ENCODE data around the gene NFIB. TPM values are rescaled to one million over a fixed set of nuclear protein-coding genes. Genes with fewer than 3 reads are reported as not detected.

The NFIB gene
- total RNA-seq, 1 experiment from 2014 or later: 18.6 TPM

DNA sequence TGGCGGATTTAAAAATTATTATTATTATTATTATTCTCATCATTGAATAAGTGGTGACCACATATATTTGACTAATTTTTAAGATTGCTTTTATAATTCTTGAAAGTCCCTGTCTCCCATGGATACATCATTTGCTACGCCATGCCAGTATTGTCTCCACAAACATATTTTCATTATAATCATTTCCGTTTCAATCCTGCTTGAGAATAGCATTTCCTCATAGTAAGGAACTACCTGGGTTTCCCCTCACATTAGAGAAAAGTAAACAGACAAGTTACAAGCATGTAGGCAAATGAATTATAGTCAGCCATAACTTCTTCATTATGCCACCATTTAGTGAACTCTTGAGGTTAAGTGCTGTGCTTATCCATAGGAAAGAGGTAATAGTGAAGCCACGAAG, 276.6 kb downstream of the NFIB start:
- Histone ChIP-seq H3K4me1 (ENCODE audit: insufficient read depth, low read length) (no peaks in the 10 kb centered on the region), H3K27ac (ENCODE audit: low read length) (no peak overlapping the region), H4K20me1 (ENCODE audit: low read length) (no peaks in the 10 kb centered on the region), H3K4me3 (ENCODE audit: low read length) (no peak overlapping the region), H3K36me3 (ENCODE audit: low read depth, low read length) (no peaks in the 10 kb centered on the region), H3K27me3 (ENCODE audit: low read length) (no peaks in the 10 kb centered on the region), H3K9ac (ENCODE audit: low read length) (no peak overlapping the region), H3K79me2 (ENCODE audit: low read length) (no peaks in the 10 kb centered on the region), H3K4me2 (ENCODE audit: low read length) (no peak overlapping the region), H3K9me3 (ENCODE audit: low read length) (no peaks in the 10 kb centered on the region), H3K9me2 (replicated peaks; ENCODE audit: low read length) (no peaks in the 10 kb centered on the region), H3F3A (ENCODE audit: low read length, unreplicated experiment) (no peaks in the 10 kb centered on the region), H2AFZ (ENCODE audit: low read length) (no peak overlapping the region)
- intact Hi-C loops (cut with micrococcal nuclease): loop anchor here (10.0 kb wide), 1 partner anchor 277 kb away; the partner anchor contains the start of gene NFIB
- ChIA-PET CTCF (interaction anchor here (0.7 kb wide), 1 partner anchor 12 kb away, joined by 3 read pairs; no protein-coding TSS in a partner anchor), POLR2A (ENCODE audit: unreplicated experiment) (no interaction called here)
- DNase-seq: no peak
- TF ChIP-seq EZH2 (IDR thresholded peaks at IDR 0.05; ENCODE audit: low read length, unreplicated experiment) (no peak), EZH2phosphoT487 (IDR thresholded peaks at IDR 0.05; ENCODE audit: borderline replicate concordance, low read length) (no peak)
- TF ChIP-seq, protein P1, sequence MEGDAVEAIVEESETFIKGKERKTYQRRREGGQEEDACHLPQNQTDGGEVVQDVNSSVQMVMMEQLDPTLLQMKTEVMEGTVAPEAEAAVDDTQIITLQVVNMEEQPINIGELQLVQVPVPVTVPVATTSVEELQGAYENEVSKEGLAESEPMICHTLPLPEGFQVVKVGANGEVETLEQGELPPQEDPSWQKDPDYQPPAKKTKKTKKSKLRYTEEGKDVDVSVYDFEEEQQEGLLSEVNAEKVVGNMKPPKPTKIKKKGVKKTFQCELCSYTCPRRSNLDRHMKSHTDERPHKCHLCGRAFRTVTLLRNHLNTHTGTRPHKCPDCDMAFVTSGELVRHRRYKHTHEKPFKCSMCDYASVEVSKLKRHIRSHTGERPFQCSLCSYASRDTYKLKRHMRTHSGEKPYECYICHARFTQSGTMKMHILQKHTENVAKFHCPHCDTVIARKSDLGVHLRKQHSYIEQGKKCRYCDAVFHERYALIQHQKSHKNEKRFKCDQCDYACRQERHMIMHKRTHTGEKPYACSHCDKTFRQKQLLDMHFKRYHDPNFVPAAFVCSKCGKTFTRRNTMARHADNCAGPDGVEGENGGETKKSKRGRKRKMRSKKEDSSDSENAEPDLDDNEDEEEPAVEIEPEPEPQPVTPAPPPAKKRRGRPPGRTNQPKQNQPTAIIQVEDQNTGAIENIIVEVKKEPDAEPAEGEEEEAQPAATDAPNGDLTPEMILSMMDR (conservative IDR thresholded peaks at IDR 0.05; ENCODE audit: low read depth, low read length): no peak
- BruUV-seq (replicated peaks): no TSS peak
- no peak for ATAC-seq

GRCh38 chr9:14033067-14033466, 280.9 kb downstream of the NFIB start:
- Histone ChIP-seq H3K9me3 (ENCODE audit: low read length) (no peaks in the 10 kb centered on the region), H2AFZ (ENCODE audit: low read length) (no peak overlapping the region), H3K9ac (ENCODE audit: low read length) (no peak overlapping the region), H3F3A (ENCODE audit: low read length, unreplicated experiment) (no peaks in the 10 kb centered on the region), H3K9me2 (replicated peaks; ENCODE audit: low read length) (no peaks in the 10 kb centered on the region), H3K79me2 (ENCODE audit: low read length) (no peaks in the 10 kb centered on the region), H3K4me2 (ENCODE audit: low read length) (no peak overlapping the region), H3K27ac (ENCODE audit: low read length) (no peak overlapping the region), H3K4me3 (ENCODE audit: low read length) (no peak overlapping the region), H3K27me3 (ENCODE audit: low read length) (no peaks in the 10 kb centered on the region), H4K20me1 (ENCODE audit: low read length) (no peaks in the 10 kb centered on the region), H3K36me3 (ENCODE audit: low read depth, low read length) (no peaks in the 10 kb centered on the region), H3K4me1 (ENCODE audit: insufficient read depth, low read length) (peaks cover 13% of the 10 kb centered on the region)
- TF ChIP-seq EZH2phosphoT487 (IDR thresholded peaks at IDR 0.05; ENCODE audit: borderline replicate concordance, low read length) (no peak), EZH2 (IDR thresholded peaks at IDR 0.05; ENCODE audit: low read length, unreplicated experiment) (no peak)
- TF ChIP-seq, protein P1 (conservative IDR thresholded peaks at IDR 0.05; ENCODE audit: low read depth, low read length): no peak
- no peak for ATAC-seq
- CTCF ChIA-PET: no interaction called here
- BruUV-seq (replicated peaks): no TSS peak
- intact Hi-C loops (cut with micrococcal nuclease): loop anchor here (10.0 kb wide), 1 partner anchor 282 kb away; the partner anchor contains the start of gene NFIB
- POLR2A ChIA-PET (ENCODE audit: unreplicated experiment): no interaction called here
- no peak for DNase-seq

Measured in PC-3 (cell line).